Loucy (cell line): ENCODE data around the gene FA2H.
"Not testable (repeated sequence)": the region's sequence is repeated elsewhere in the genome, so short reads cannot be mapped to it uniquely, and the experiment has no call there.

Source experiments
- H2AFZ ChIP-seq: fragments of 200-600 bp; sonication (generic); 2 replicates; pipeline ENCODE4 v1.6.0; 2016; ENCODE audit warnings: antibody characterized with exemption, mild to moderate bottlenecking, low read length, moderate library complexity
- H3F3A ChIP-seq: fragments of 200-600 bp; 2 replicates; pipeline ENCODE4 v1.6.0; 2016; ENCODE audit warnings: antibody characterized with exemption, low read depth, mild to moderate bottlenecking
- H3K27me3 ChIP-seq: fragments of 200-600 bp; sonication (generic); 2 replicates; pipeline ENCODE4 v1.6.1; 2014; ENCODE audit warnings: low read length, mild to moderate bottlenecking; ENCODE audit not compliant: insufficient read depth, poor library complexity, severe bottlenecking
- H3K36me3 ChIP-seq: fragments of 200-600 bp; sonication (generic); 2 replicates; pipeline ENCODE4 v1.6.1; 2016; ENCODE audit warnings: low read length; ENCODE audit not compliant: insufficient read depth
- H3K4me1 ChIP-seq: fragments of 200-600 bp; sonication (generic); 2 replicates; pipeline ENCODE4 v1.5.1; 2014; ENCODE audit warnings: low read length, mild to moderate bottlenecking; ENCODE audit not compliant: insufficient read depth, poor library complexity, severe bottlenecking
- H3K4me2 ChIP-seq: fragments of 200-600 bp; sonication (generic); 2 replicates; pipeline ENCODE4 v1.6.0; 2014; ENCODE audit warnings: antibody characterized with exemption, low read length, low read depth, mild to moderate bottlenecking; ENCODE audit not compliant: poor library complexity, severe bottlenecking
- H3K4me3 ChIP-seq: fragments of 200-600 bp; sonication (generic); 2 replicates; pipeline ENCODE4 v1.5.1; 2014; ENCODE audit warnings: low read length, mild to moderate bottlenecking, mixed read lengths; ENCODE audit not compliant: poor library complexity, severe bottlenecking
- H3K79me2 ChIP-seq: fragments of 200-600 bp; sonication (generic); 2 replicates; pipeline ENCODE4 v1.6.1; 2014; ENCODE audit warnings: low read length; ENCODE audit not compliant: insufficient read depth
- H3K9ac ChIP-seq: fragments of 200-600 bp; sonication (generic); 2 replicates; pipeline ENCODE4 v1.6.0; 2014; ENCODE audit warnings: mild to moderate bottlenecking, low read depth, low read length, moderate library complexity; ENCODE audit not compliant: poor library complexity, severe bottlenecking
- H3K9me2 ChIP-seq: fragments of 200-600 bp; sonication (generic); replicated peaks from 2 replicates; pipeline ENCODE4 v1.6.1; 2016; ENCODE audit warnings: low read depth, low read length, mixed read lengths
- H3K9me3 ChIP-seq: fragments of 200-600 bp; sonication (generic); 2 replicates; pipeline ENCODE4 v1.6.1; 2014; ENCODE audit warnings: mild to moderate bottlenecking, antibody characterized with exemption, low read length, low read depth; ENCODE audit not compliant: insufficient read depth
- H4K20me1 ChIP-seq: fragments of 200-600 bp; sonication (generic); 2 replicates; pipeline ENCODE4 v1.6.0; 2014; ENCODE audit warnings: antibody characterized with exemption, low read length, mild to moderate bottlenecking; ENCODE audit not compliant: insufficient read depth, poor library complexity, severe bottlenecking
- EZH2phosphoT487 ChIP-seq: fragments of 200-600 bp; IDR thresholded peaks from 2 replicates; pipeline ENCODE4 v1.6.1; 2018; ENCODE audit warnings: antibody characterized with exemption, mild to moderate bottlenecking, moderate library complexity, borderline replicate concordance
- TF ChIP-seq, protein P1 (sequence below): fragments of 200-600 bp; sonication (generic); conservative IDR thresholded peaks from 2 replicates; pipeline ENCODE4 v1.5.1; 2014; ENCODE audit warnings: mild to moderate bottlenecking, antibody characterized with exemption, low read length

Gene FA2H

DNA sequence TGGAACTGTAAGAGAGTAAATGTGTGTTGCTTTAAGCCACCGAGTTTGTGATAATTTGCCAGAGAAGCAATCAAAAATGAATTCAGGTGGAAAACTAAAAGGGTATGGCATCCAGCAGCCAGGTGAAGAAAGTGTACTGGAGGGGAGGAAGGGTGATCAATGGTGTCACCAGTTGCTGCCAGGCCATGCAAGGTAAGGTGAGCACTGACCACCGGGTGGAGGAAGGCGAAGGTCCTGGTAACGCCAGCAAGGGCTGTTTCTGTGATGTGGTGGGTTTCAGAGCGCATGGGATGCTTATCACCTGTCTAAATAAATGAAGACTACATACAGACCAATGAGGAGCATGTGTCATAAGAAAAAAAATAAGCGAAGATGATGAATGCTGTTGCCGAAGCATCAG, 6.9 kb downstream of the FA2H start:
- Histone ChIP-seq H3F3A (no peaks in the 10 kb centered on the region), H3K4me1 (no peaks in the 10 kb centered on the region), H3K27me3 (no peaks in the 10 kb centered on the region), H3K4me2 (no peak overlapping the region), H4K20me1 (no peaks in the 10 kb centered on the region), H3K36me3 (no peaks in the 10 kb centered on the region), H3K9me3 (no peaks in the 10 kb centered on the region), H3K9me2 (no peaks in the 10 kb centered on the region), H3K79me2 (no peaks in the 10 kb centered on the region), H2AFZ (no peak overlapping the region), H3K4me3 (no peak overlapping the region), H3K9ac (no peak overlapping the region)
- TF ChIP-seq, protein P1, sequence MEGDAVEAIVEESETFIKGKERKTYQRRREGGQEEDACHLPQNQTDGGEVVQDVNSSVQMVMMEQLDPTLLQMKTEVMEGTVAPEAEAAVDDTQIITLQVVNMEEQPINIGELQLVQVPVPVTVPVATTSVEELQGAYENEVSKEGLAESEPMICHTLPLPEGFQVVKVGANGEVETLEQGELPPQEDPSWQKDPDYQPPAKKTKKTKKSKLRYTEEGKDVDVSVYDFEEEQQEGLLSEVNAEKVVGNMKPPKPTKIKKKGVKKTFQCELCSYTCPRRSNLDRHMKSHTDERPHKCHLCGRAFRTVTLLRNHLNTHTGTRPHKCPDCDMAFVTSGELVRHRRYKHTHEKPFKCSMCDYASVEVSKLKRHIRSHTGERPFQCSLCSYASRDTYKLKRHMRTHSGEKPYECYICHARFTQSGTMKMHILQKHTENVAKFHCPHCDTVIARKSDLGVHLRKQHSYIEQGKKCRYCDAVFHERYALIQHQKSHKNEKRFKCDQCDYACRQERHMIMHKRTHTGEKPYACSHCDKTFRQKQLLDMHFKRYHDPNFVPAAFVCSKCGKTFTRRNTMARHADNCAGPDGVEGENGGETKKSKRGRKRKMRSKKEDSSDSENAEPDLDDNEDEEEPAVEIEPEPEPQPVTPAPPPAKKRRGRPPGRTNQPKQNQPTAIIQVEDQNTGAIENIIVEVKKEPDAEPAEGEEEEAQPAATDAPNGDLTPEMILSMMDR = no peak
- TF ChIP-seq EZH2phosphoT487 = no peak

DNA sequence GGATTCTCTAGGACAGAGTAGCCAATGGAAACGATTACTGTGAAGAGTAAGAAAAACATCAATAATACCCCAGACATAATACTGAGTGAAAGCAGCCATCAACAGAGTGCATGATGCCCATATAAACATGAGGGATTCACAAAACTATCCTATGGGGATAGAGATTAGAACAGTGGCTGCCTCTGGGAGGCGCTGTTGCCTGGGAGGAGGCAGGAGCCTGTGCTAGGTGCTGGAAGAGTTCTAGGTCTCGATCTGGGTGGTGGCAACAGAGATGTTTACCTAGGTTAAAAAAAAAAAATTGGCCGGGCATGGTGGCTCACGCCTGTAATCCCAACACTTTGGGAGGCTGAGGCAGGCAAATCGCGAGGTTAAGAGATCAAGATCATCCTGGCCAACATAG, 7.9 kb downstream of the FA2H start:
- Histone ChIP-seq H3K27me3 (no peaks in the 10 kb centered on the region), H4K20me1 (no peaks in the 10 kb centered on the region), H3K4me3 (no peak overlapping the region), H3K4me2 (no peak overlapping the region), H3K9ac (no peak overlapping the region), H3K36me3 (no peaks in the 10 kb centered on the region), H2AFZ (no peak overlapping the region), H3K4me1 (no peaks in the 10 kb centered on the region), H3K9me3 (no peaks in the 10 kb centered on the region), H3K9me2 (no peaks in the 10 kb centered on the region), H3K79me2 (no peaks in the 10 kb centered on the region), H3F3A (no peaks in the 10 kb centered on the region)
- TF ChIP-seq, protein P1 = peak; percentile 42
- no peak for TF ChIP-seq EZH2phosphoT487

DNA sequence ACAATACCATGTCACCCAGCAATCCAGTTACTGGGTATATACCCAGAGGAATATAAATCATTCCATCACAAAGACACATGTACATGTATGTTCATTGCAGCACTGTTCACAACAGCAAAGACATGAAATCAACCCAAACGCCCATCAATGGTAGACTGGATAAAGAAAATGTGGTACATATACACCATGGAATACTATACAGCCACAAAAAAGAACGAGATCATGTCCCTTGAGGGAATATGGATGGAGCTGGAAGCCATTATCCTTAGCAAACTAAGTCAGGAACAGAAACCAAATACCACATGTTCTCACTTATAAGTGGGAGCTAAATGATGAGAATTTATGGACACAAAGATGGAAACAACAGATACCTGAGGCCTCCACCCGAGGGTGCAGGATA, 10.4 kb downstream of the FA2H start:
- H3K36me3 ChIP-seq, H2AFZ ChIP-seq, H3K9ac ChIP-seq, H3K4me2 ChIP-seq, H4K20me1 ChIP-seq, H3K9me2 ChIP-seq, H3K9me3 ChIP-seq, H3K4me3 ChIP-seq, H3F3A ChIP-seq, H3K27me3 ChIP-seq, H3K4me1 ChIP-seq, H3K79me2 ChIP-seq: not testable (repeated sequence)

DNA sequence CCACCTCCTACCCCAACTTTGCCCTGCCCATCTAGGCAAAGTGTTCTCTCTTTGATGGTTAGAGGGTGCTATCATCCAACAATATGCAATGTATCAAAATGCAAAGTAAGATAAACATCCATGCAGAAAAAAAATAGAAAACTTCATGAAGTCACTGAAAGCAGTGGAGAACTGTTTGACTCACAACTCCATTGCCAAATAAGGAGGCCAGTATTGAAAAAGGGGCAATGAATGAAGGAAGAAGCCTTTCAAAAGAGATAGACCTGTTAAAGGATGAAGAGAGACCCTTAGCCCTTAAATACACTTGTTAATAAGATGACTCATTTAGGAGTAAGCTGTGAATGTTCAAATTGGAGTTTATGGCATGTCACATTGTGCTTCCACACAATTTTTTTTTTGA, 13.0 kb downstream of the FA2H start:
- Histone ChIP-seq H3K79me2 (no peaks in the 10 kb centered on the region), H3K9me2 (no peaks in the 10 kb centered on the region), H2AFZ (no peak overlapping the region), H3K36me3 (no peaks in the 10 kb centered on the region), H3F3A (no peaks in the 10 kb centered on the region), H3K4me2 (no peak overlapping the region), H4K20me1 (no peaks in the 10 kb centered on the region), H3K4me1 (no peaks in the 10 kb centered on the region), H3K27me3 (no peaks in the 10 kb centered on the region), H3K9me3 (no peaks in the 10 kb centered on the region), H3K9ac (no peak overlapping the region), H3K4me3 (no peak overlapping the region)
- TF ChIP-seq EZH2phosphoT487 = no peak
- TF ChIP-seq, protein P1 = no peak
